Hepatocyte (in vitro differentiated cells): ENCODE results near the gene SETBP1. TPM values are rescaled to one million over a fixed set of nuclear protein-coding genes. Genes with fewer than 3 reads are reported as not detected.

Experiments used
- DNase-seq: peaks from one replicate; pipeline ENCODE4 v3.0.0-alpha.2; 2016; ENCODE audit warnings: low spot score
- H2AFZ ChIP-seq: fragments of 200-600 bp; sonication (generic); 2 replicates; pipeline ENCODE4 v1.6.0; 2016; ENCODE audit warnings: antibody characterized with exemption, mild to moderate bottlenecking
- H3K27ac ChIP-seq: fragments of 200-600 bp; sonication (generic); 2 replicates; pipeline ENCODE4 v1.5.1; 2016; ENCODE audit warnings: mild to moderate bottlenecking
- H3K27me3 ChIP-seq: fragments of 200-600 bp; sonication (generic); 2 replicates; pipeline ENCODE4 v1.6.1; 2016
- H3K36me3 ChIP-seq: fragments of 200-600 bp; sonication (generic); replicated peaks from 2 replicates; pipeline ENCODE4 v1.5.1; 2016; ENCODE audit warnings: low read depth; ENCODE audit not compliant: insufficient read depth
- H3K4me1 ChIP-seq: fragments of 200-600 bp; sonication (generic); 2 replicates; pipeline ENCODE4 v1.5.1; 2016; ENCODE audit warnings: mild to moderate bottlenecking, moderate library complexity; ENCODE audit not compliant: insufficient read depth
- H3K4me2 ChIP-seq: fragments of 200-600 bp; sonication (generic); 2 replicates; pipeline ENCODE4 v1.6.0; 2016
- H3K4me3 ChIP-seq: fragments of 200-600 bp; sonication (generic); 2 replicates; pipeline ENCODE4 v1.5.1; 2016; ENCODE audit warnings: mild to moderate bottlenecking
- H3K79me2 ChIP-seq: fragments of 200-600 bp; sonication (generic); 2 replicates; pipeline ENCODE4 v1.6.0; 2017; ENCODE audit warnings: mild to moderate bottlenecking
- H3K9me2 ChIP-seq: fragments of 200-600 bp; sonication (generic); replicated peaks from 2 replicates; pipeline ENCODE4 v1.6.0; 2017; ENCODE audit warnings: mild to moderate bottlenecking; ENCODE audit not compliant: insufficient read depth
- H3K9me3 ChIP-seq: fragments of 200-600 bp; sonication (generic); 2 replicates; pipeline ENCODE4 v1.5.1; 2016; ENCODE audit warnings: low read depth, mild to moderate bottlenecking
- H4K20me1 ChIP-seq: fragments of 200-600 bp; sonication (generic); 2 replicates; pipeline ENCODE4 v1.6.0; 2016; ENCODE audit warnings: mild to moderate bottlenecking; ENCODE audit not compliant: insufficient read depth, poor library complexity, severe bottlenecking
- EZH2 ChIP-seq: fragments of 200-600 bp; sonication (generic); IDR thresholded peaks from 2 replicates; pipeline ENCODE4 v1.6.1; 2016; ENCODE audit warnings: antibody characterized with exemption, mild to moderate bottlenecking, borderline replicate concordance
- EZH2phosphoT487 ChIP-seq: fragments of 200-600 bp; sonication (generic); IDR thresholded peaks from one replicate; pipeline ENCODE4 v1.6.1; 2018; ENCODE audit warnings: antibody characterized with exemption, mild to moderate bottlenecking, low read depth, moderate library complexity; ENCODE audit not compliant: unreplicated experiment, severe bottlenecking
- WGBS: methylation state at CpG from one replicate; pipeline ENCODE4 v1.1.6; 2016; ENCODE audit warnings: low lambda C conversion rate; ENCODE audit errors: missing lambda C conversion rate; 5-methylcytosine and 5-hydroxymethylcytosine counted together
- polyA plus RNA-seq: library from polyadenylated mRNA; unstranded; fragments of >200 nt; fragmentation: Nextera tagmentation; extraction: Ambion mirVana; gene quantifications from 2 replicates; pipeline ENCODE4 v1.2.1, GENCODE V29; 2016
- total RNA-seq: library from RNA; depleted of rRNA; stranded (reverse); fragments of >200 nt; gene quantifications from 2 replicates; pipeline ENCODE4 v1.2.3, GENCODE V29; 2014
- TF ChIP-seq, protein P1 (sequence below): fragments of 200-600 bp; sonication (generic); IDR thresholded peaks from 2 replicates; pipeline ENCODE4 v1.5.1; 2016; ENCODE audit warnings: antibody characterized with exemption, mild to moderate bottlenecking; ENCODE audit not compliant: poor library complexity

The SETBP1 gene
- total and polyA plus RNA-seq, 2 experiments from 2014 or later, result 10.3 to 21.1 TPM

DNA sequence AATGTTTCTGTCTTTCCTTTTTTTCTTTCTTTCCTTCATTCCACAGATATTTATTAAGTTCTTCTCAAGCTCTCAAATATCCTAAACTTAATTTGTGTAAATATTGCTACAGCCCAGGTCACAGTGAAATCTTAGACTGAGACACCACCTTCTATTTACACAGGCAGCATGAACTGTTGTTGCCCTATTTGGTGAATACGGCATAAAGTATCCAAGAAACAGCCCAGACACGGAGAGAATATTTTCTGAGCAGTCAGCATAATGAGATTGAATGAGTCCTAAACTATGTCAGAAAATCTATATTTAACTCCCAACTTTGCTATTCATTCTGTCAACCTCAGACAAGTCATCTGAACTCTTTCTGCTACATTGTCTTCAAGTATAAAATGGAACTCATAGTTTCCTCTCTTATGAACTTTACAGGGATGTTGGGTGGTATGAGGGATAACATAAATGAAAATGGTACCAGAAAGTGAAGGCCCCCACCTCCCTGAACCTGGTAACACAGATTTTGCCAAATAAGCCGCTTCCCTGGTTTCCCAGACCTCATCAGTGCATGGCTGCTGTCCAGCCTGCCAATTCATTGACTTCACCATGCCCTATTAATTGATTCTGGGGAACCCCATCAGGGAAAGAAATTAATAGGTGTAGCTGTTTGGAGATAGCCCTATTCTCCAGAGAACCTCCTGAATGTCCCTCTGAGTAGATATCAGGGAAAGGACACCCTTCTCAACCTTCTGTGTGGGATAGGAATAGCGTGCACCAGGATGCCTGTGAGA is 235.9 kb downstream of the SETBP1 start:
- H3K27ac ChIP-seq, result peak overlapping the region; percentile 83
- DNase-seq, result no peak
- peaks cover 18% of the 10 kb centered on the region for H3K79me2 ChIP-seq
- H3K27me3 ChIP-seq, result no peaks in the 10 kb centered on the region
- no peaks in the 10 kb centered on the region for H3K36me3 ChIP-seq
- H3K9me3 ChIP-seq, result no peaks in the 10 kb centered on the region
- peak overlapping the region; percentile 42 for H3K4me2 ChIP-seq
- no peaks in the 10 kb centered on the region for H3K9me2 ChIP-seq
- H3K4me3 ChIP-seq, result no peak overlapping the region
- WGBS, result 67% methylated on average over 4 of the region's 4 CpGs
- peaks cover 34% of the 10 kb centered on the region for H3K4me1 ChIP-seq
- no peaks in the 10 kb centered on the region for H4K20me1 ChIP-seq
- H2AFZ ChIP-seq, result no peak overlapping the region
- TF ChIP-seq EZH2phosphoT487 (no peak), EZH2 (no peak)
- TF ChIP-seq, protein P1, sequence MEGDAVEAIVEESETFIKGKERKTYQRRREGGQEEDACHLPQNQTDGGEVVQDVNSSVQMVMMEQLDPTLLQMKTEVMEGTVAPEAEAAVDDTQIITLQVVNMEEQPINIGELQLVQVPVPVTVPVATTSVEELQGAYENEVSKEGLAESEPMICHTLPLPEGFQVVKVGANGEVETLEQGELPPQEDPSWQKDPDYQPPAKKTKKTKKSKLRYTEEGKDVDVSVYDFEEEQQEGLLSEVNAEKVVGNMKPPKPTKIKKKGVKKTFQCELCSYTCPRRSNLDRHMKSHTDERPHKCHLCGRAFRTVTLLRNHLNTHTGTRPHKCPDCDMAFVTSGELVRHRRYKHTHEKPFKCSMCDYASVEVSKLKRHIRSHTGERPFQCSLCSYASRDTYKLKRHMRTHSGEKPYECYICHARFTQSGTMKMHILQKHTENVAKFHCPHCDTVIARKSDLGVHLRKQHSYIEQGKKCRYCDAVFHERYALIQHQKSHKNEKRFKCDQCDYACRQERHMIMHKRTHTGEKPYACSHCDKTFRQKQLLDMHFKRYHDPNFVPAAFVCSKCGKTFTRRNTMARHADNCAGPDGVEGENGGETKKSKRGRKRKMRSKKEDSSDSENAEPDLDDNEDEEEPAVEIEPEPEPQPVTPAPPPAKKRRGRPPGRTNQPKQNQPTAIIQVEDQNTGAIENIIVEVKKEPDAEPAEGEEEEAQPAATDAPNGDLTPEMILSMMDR, result no peak

DNA sequence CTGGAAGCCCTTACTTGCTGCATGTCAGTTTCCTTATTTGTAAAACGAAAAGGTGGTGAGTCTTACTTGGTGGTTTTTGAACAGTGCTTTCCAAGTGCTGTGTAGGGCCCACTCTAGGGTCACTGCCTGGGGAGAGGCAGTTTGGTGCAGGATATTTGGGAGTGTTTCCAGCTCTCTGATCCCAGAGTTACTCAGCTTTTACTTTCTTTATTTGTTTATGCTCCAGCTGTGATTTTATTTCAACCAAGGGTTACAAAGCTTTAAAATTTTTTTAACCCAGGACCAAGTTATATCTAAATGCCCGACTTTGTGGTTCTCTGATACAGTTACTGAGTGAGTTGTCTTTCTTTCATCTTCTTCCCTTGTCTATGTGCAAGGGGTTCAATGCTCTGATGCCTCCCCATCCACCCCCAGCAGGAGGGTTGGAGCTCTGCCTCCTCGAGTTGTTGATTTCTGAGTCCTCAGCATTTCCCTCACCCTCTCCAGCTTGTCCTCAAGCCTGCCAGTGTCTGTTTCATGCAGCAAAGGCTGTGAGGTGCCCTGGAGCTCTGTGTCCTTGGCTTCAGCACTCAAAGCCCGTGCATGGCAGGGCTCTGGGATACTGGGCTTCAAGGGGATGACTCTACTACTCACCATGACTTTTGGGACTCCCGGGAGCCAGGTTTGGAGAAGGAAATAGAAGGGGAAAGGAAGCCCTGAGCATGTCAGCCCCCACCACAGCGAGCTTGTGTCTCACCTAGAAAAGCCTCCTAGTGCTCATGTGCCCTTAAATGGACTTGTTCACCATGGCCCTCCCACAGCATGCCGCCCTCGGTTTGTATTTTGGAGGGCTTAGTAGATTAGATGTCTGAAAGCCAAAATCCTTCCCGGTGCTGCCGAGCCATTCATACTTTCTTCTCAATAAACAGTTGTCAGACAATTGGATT is 236.8 kb downstream of the SETBP1 start:
- no peaks in the 10 kb centered on the region for H3K9me2 ChIP-seq
- no peaks in the 10 kb centered on the region for H3K9me3 ChIP-seq
- H3K27ac ChIP-seq, result peak overlapping the region; percentile 83
- no peak for DNase-seq
- no peak overlapping the region for H3K4me3 ChIP-seq
- WGBS, result 61% methylated on average over 9 of the region's 10 CpGs
- TF ChIP-seq, protein P1, result no peak
- TF ChIP-seq EZH2 (no peak), EZH2phosphoT487 (no peak)
- peak overlapping the region; percentile 42 for H3K4me2 ChIP-seq
- no peaks in the 10 kb centered on the region for H3K27me3 ChIP-seq
- no peaks in the 10 kb centered on the region for H3K36me3 ChIP-seq
- peaks cover 27% of the 10 kb centered on the region for H3K79me2 ChIP-seq
- H4K20me1 ChIP-seq, result no peaks in the 10 kb centered on the region
- no peak overlapping the region for H2AFZ ChIP-seq
- peaks cover 34% of the 10 kb centered on the region for H3K4me1 ChIP-seq

DNA sequence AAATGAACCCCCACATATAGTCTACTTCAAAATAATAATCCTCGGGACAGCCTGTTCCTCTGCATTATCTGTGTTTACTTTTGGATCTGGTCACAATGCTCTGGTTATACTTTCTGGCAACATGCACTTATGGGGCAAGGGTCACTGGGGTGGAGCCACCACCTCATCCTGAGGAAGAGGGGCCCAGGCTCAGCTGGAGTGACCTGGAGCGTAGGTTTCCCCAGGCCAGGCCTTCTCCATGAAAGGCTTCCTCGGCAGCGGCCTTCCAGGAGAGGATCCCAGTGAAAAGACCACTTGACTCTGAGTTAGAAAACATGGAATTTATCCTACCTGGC is 237.4 kb downstream of the SETBP1 start:
- Histone ChIP-seq H3K27me3 (no peaks in the 10 kb centered on the region), H3K9me2 (no peaks in the 10 kb centered on the region), H4K20me1 (no peaks in the 10 kb centered on the region), H3K79me2 (peaks cover 29% of the 10 kb centered on the region), H3K36me3 (no peaks in the 10 kb centered on the region), H2AFZ (no peak overlapping the region), H3K4me3 (no peak overlapping the region), H3K27ac (peak overlapping the region; percentile 83), H3K4me2 (peak overlapping the region; percentile 42), H3K4me1 (peaks cover 34% of the 10 kb centered on the region), H3K9me3 (no peaks in the 10 kb centered on the region)
- 64% methylated on average over 4 of the region's 4 CpGs for WGBS
- peak; percentile 40 for DNase-seq
- no peak for TF ChIP-seq EZH2
- no peak for TF ChIP-seq EZH2phosphoT487
- TF ChIP-seq, protein P1, result no peak
